Amygdala (tissue), 56 donors: Measurements from ENCODE around the gene SAV1.
A peak's percentile ranks its signal among the peaks of the same experiment; 100 is the strongest.

Experiments used
- DNase-seq, 56 donors: peaks; one replicate each; lab custom pipeline; 2025; lab: John Stamatoyannopoulos, UW

SAV1 gene

GRCh38 chr14:50610465-50610864, 57.6 kb downstream of the SAV1 start:
- no peak for DNase-seq

- DNase-seq, result no peak
Measured at GRCh38 chr14:50608302-50608851, 59.7 kb downstream of the SAV1 start.

- DNase-seq, result no peak
Measured at GRCh38 chr14:50607761-50608160, 60.3 kb downstream of the SAV1 start.

GRCh38 chr14:50607181-50607580, 60.9 kb downstream of the SAV1 start:
- no peak for DNase-seq

- no peak for DNase-seq
Measured at GRCh38 chr14:50606468-50606867, 61.6 kb downstream of the SAV1 start.

GRCh38 chr14:50605766-50606165, 62.3 kb downstream of the SAV1 start:
- DNase-seq, result no peak

- DNase-seq, result no peak
Measured at GRCh38 chr14:50603565-50603964, 64.5 kb downstream of the SAV1 start.

- no peak for DNase-seq
Measured at GRCh38 chr14:50602035-50602434, 66.1 kb downstream of the SAV1 start.

- no peak for DNase-seq
Measured at GRCh38 chr14:50601394-50601793, 66.7 kb downstream of the SAV1 start.

GRCh38 chr14:50600849-50601248, 67.3 kb downstream of the SAV1 start:
- DNase-seq, result no peak

GRCh38 chr14:50599700-50600444, 68.2 kb downstream of the SAV1 start:
- peak in 2 of 56 donors; percentile 27 to 42 for DNase-seq

- DNase-seq, result no peak
Measured at GRCh38 chr14:50598765-50599164, 69.3 kb downstream of the SAV1 start.

GRCh38 chr14:50594577-50595316, 73.4 kb downstream of the SAV1 start:
- no peak for DNase-seq

- DNase-seq, result no peak
Measured at GRCh38 chr14:50590464-50590863, 77.6 kb downstream of the SAV1 start.
